GM21825 (cell line): ENCODE measurements around the gene OTULIN.

Experiments
- ATAC-seq: cut with Tn5 transposase; IDR thresholded peaks from one replicate; pipeline ENCODE4 v1.9.1; 2021; ENCODE audit warnings: mild to moderate bottlenecking, moderate library complexity; ENCODE audit not compliant: unreplicated experiment

Gene OTULIN

DNA sequence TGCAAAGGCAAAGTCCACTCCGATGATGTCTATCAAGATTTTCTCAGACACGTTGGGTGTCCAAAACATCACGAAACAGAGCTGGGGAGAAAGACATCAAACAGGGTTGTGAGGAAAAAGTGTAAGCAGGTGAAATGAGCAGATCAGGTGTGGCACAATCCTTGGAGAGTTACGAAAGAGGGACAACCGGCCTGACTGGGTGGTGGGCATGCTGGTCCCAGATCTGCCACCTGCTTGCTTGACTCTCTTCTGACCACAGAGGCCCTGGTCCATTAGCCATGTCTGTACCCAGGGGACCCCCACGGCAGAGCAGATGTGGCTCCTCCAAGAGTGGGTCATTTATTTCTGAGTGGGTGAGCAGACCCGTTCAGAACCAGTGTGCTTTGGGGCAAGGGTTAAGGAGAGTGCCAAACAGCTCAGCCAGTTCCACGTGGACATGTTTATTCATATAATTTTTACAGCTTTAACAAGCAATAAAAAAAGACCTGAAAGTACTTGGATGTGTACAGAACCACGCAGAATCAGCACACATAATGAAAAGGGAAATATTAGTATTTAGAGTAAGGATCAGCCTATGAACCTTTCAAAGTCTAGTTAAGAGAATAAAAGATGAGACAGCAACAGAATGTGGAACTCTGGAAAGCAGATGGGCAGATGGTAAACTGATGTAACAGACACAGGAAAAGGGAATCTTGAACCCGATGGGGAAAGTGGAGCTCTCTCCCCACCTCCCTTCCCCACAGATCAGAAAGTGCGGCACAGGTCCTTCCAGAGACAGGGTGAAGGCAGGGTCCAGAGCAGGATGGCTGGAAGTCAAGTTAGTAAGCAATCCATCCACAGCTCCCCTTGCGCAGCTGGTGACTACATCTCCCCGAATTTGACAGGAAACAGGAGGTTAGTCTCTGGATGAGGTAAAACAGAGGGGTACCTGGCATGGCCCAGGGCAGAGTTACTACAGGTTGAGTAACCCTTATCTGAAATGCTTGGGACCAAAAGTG lies 52.5 kb downstream of the OTULIN start:
- ATAC-seq: no peak

DNA sequence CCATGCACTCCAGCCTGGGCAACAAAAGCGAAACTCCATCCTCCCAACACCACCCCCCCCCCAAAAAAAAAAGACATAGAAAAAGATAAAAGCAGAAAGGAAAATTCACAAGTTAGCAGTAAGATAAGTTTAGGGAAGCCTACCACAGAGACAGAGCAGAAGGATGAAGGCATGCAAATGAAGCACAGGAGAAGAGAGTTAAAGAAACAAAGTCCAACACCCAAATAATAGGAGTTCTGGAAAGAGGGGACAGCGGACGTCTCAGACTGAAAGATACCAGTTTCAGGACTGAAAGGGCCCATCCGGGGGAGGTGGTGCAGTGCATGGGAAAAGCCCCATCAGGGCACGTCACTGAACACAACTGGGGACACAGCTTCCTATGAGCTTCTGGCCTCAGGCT lies 54.3 kb downstream of the OTULIN start:
- ATAC-seq: no peak

DNA sequence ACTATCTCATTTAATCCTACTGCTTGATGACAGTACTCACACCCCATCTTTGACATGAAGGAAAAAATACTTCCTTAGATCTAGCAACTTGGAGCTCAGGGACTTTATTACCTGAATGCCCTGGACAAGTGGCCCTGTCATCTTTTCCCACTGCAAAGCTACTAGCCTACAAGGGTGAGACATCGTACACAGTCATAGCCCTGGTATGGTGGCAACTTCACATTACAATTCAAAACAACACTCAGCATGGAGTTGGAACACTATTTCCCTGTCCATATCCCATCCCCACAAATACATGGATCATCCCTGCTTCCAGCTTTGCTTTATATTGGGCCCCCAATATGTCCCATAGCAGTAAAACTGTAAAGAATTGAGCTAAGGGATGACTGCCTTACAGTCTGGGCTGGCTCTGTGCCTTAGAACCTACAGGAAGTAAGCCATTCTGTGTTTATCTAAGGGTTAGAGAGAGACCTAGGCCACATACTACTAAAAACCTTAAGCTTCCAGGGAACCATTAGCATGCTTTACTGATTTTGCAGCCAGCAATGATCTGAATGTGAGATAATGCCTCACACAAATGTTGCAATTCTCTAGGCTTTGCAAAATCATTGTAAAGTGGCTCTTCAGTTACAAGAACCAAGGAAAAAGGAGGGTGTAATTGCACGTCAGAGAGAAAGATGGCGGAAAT lies 55.9 kb downstream of the OTULIN start:
- no peak for ATAC-seq

DNA sequence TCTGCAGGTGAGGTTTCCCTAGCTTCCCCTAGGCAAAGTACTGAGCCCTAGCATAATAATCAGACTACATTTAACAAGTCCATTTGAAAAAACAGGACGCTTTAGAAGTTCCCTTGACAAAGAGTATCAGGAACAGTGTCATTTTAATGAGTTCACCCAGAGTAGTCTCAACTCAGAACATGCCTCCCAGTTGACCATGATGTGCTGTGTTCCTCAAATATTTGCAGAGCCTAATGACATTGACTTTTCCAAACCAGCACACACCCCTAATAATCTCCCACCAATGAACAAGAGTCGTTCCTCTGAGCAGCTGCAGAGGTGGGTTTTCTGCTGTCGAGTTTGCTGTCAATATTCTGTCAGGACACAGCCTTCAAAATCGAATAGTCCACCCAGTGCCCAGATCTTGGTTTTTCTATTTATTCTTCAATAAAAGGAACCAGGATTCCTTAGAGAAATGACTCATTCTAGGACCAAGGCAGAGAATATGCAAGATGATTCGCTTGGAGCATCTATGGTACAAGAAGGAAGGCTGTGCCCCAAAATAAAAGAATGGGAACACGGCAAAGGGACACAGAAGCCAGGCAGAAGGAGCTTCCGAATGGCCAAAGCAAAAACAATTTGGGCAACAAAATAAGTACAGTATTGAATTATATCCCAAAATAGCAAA lies 57.6 kb downstream of the OTULIN start:
- no peak for ATAC-seq

DNA sequence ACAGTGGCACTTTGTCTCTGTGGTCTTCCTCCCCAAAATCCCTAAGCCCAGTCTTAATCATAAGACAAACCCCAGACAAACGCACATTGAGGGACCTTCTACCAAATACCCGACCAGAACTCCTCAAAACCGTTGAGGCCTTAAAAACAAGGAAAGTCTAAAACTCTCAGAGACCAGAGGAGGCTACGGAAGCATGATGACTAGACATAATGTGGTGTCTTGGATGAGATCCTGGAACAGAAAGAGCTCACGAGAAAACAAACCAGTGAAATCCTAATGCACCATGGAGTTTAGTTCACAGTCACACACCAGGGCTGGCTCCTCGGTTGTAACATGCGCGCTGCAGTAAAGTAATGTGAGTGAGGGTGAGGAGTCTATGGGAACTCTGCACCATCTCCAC lies 58.4 kb downstream of the OTULIN start:
- no peak for ATAC-seq

DNA sequence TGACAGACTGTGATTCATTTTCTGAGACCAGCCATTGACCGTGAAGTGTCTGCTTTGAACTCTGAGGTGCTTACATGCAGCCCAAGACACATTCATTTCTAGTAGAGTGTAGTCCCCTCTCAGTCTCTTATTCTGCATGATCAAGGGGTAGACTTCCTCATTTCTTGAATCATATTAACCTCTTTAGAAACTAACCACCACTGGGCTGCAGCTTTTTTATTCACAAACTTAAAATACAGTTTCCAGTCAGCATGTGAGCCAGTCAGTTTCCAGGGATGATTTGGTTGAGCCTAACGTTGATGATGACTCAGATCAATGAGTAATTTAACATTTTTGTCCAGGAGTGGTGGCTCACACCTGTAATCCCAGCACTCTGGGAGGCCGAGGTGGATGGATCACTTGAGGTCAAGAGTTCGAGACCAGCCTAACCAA lies 59.2 kb downstream of the OTULIN start:
- ATAC-seq: no peak

DNA sequence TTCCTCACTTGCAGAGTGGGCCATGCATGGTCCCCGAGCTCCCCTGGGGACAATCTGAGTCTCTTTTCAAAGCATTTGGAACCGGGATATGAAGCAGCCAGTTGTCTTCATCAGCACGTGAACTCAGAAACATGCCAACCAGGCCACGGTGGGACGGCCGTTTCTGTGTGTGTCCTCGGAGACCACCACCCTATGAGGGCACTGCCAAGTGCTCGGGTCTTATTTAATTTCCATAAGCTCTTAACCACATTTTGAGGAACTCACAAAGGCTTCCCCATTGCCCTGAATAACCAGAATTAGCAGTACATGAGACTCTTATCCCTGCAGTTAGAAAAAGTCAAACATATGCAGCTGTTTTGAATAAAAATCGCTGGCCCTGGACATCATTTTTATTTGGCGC lies 60.1 kb downstream of the OTULIN start:
- no peak for ATAC-seq

DNA sequence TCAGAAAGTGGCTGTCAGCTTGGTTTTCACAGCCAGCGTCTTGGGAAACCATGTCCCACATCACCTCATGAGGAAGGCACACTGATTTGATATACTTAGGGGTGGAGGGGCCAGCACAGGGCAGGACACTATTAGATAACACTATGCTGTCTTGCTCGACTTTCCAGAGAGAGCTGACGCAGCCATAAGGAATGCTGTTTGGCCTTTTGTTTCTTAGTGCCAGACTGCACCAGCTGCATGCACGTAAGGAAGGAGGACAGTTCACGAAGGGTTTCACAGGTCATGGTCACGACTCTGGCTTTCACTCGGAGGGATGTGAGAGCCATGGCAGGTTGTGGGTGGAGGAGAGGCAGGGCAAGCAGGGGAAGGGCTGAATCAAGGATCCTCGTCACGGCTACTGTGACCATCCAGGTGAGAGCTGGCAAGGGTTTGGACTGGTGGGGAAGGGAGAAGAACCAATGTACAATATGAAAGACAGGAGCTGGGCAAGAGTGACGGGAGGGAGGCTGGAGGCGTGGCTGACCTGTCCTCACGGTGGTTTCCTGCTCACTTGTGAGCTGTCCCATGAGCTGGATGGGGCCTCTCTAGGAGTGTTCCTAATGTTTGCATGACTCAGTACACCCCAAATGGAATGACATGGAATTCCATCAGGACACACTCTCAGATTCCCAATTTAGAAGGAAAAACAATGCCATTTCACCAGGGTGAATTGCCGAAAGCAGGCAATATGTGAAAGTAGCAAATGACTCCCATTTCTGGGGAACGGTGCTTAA lies 61.7 kb downstream of the OTULIN start:
- no peak for ATAC-seq

DNA sequence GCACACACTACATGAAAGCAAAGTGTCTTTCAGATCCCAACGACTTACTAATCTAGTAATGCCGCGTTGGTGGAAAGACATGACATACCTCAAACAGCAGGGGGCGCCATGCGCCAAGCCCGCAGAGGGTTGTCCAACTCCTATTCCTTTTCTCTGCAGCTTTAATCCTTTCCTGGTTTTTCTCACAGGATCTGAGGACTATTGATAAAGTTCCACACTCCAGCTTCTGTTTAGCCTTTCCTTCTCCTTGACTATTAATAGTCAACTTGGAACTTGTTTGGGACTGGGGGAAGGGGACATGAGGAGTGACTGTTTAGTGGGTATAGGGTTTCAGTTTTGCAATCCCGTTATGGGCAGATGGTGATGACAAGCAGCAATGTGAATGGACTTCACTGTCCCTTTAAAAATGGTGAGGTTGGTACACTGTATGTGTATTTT lies 62.9 kb downstream of the OTULIN start:
- ATAC-seq: no peak

DNA sequence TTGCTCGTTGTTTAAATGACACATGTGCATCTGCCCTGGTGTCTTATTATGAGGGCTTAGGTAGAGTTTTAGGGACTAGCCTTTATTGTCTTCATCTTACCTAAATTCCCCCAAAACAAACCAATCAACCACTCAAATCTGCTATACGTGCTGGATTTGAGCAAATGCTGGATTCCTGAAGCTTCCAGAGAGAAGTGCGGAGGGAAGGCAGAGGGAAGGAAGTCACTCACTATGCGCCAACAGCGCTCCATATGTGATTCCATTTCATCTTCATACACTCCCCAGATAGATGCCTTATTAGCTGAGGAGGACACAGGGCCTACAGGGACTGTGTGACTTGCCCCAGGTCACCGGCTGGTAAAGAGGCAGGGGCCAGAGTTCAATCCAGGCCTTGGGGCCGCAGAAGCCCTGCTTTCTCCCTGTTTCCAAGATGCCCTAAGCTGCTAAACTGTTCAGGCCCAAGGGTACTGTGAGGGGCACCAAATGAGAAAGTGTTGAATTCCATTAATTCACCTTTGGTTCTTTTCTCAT lies 63.5 kb downstream of the OTULIN start:
- no peak for ATAC-seq

DNA sequence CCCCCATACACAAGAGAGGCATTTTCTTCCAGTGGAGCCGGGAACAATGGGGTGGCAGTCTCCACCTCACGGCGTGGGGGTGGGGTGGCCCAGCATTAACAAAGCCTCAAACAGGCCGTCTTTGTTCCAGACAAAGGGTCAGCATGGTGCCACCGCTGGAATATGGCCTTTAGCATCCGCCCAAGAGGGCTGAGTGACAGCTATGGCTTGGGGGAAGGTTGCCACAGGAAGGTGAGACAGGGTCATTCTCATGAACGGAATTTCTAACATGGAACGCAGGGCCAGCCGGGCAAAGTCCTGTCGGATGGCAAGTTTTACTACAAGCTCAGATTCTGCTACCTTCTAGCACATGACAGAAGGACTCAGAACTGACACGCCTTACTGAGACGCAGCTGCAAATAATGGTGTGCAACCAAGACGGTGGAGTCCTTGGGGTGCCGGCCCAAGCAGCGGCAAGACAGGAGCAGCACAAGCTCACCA lies 64.0 kb downstream of the OTULIN start:
- ATAC-seq: no peak

DNA sequence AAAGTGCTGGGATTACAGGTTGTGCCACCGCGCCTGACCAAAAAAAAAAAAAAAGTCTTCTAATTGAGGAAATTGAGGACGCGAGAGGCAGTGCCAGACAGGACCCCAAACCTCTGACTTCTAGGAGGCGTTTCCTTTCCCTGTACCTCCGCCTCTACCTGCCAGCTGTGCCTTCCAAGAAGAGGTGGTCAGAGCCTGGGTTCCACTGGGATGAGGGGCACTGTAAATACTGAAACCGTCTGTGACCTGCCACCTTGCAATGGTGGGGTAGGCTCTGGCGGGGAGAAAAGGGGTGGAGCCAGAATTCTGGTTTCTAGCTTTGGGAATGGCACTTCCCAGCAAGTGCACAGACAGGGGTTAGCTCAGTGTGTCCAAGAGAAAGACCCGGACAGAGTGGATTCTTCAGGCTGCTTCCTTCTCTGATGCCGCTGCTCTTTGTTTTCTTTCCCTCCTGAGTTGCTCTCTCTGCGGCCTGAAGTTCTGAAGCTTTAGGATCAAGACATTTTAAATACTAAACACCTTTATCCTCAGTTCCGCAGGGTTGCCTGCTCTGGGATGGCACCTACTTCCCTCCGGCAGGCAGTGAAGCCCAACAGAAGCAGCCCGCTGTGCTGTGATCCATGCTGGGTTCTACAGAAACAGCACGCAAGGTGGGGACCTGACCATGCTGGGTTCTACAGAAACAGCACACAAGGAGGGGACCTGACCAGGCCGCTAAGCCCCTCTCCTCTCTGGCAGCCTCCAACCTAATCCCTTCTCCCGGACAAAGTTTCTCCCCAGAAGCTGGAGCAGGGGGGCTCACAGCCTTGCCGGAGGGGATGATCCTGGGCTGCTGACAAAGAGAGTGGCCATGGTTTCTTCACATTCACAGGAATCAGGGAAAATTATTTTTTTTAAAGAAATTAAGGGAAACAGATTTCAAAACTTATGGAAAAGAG lies 65.2 kb downstream of the OTULIN start:
- no peak for ATAC-seq

DNA sequence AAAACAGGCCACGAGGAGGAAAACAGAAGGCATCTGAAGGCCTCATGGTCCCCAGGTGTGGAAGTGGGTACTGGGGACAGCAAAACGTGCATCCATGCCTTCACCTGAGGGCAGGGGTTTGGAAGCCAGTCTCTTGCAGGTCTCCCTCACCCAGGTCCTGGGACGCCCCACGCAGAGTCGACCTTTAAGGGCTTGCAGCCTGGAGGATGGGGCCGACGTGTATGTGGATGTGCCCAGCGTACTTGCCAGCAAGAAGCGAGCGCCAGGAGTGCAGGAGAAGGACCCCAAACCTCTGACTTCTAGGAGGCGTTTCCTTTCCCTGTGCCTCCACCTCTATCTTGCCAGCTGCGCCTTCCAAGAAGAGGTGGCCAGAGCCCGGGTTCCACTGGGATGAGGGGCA lies 65.9 kb downstream of the OTULIN start:
- no peak for ATAC-seq

DNA sequence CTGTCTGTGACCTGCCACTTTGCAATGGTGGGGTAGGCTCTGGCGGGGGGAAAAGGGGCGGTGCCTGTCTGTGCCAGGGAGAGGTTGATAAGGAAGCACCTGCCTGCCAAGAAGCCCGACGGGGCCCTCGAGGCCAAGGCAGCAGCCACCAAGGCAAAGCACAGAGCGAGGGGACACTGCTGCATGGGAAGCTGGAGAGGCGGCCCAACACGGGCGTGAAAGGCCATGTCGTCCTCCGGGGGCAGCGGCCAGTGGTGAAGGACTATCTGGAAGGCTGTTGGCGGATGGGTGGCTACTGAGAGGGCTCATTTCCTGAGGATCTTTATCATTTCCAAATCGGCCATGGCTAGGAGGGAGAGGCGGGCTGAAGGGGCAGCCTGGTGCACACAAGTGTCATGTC lies 66.4 kb downstream of the OTULIN start:
- no peak for ATAC-seq

DNA sequence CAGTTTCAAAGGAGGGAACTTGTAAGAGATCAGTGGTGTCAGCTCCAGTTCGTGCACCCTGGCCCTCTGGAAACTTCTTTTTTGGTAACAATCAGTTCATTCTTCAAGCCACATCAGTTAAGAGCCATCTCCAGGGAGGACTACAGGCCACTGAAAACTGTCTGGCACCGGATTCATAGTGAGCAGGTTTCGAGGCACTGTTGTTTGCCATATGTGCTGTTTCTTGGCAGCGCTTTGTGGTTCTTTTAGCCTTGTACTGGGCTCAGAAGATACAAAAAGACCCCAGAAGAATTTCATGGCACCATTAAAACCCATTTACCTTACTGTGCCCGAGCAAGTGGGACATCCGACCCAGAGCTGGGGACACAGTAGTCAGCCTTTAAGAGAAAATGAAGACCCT lies 68.5 kb downstream of the OTULIN start:
- no peak for ATAC-seq

DNA sequence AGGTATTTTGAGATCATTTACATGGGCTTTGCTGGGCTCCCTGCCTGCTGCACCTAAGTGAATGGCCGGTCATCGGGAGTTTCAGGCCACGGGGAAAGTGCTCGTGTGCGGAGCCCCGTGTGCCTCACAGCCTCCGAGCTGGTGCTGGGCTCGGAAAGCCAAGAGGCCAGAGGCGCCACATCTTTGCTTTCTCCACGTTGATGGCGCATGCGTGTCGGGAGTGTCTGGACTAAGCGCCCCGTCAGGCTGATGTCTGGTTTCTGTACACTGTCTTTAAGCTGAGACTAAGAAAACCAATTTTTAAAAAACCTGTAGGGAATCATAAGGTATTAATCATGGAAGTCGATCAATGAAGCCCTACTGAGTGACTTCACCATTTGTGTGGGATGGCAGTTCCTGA lies 69.1 kb downstream of the OTULIN start:
- no peak for ATAC-seq

DNA sequence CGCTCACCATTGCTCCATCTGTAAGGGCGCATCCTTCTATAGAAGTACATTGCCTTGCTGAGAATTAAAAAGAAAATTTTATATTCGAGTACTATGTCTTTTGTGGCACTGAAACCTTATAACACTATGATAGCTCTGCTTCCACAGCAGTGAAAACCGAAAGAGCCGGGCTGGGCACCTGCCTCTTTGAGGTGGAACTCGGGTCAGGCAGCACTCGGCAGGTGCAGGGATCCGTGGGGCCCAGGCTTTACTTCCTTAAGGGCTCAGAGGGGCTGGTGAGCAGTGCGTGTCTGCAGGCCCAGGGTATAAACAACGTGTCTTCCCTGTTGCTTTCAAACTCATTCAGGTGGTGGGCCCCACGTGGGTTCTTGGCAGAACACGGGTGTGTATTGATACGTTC lies 69.9 kb downstream of the OTULIN start:
- no peak for ATAC-seq

DNA sequence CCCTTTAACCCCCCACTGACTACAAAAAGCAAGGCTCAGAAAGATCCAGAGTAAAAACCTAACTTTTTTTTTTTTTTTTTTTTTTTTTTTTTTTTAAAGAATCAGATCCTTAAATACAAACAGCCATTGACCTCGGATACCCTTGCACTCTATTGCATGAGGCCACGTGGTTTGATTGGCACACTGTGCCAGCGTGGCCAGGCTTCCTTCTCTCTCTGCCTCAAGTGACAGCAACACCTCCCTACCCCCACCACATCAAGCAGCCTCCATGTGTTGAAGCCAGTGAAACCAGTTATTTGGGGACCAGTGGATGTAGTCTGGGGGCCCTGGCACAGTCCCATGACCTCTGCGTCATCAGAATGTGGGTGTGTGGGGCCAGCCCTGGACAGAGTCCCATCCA lies 71.4 kb downstream of the OTULIN start:
- no peak for ATAC-seq

DNA sequence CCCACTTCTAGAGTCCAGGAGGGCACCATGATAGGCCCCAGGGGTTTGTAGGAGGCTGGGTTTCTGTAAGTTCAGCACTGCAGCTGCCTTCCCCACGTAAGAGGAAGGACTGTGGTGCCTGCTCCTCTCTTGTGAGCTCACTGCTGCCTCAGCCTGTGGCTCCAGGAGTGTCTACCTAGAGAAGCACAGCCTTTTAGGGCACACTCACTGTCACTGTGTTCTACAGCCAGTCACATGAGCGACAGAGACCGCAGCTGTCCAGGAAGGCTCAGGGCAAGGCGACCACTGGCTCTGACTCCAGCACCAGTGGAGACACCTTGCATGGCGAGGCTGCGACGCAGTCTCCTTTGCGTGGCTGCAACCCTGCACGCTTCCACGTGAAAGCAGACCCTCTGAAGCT lies 72.8 kb downstream of the OTULIN start:
- ATAC-seq: no peak
